Epidermal melanocyte (primary cell): ENCODE data around the gene PGM1.
"Not testable (repeated sequence)": the region's sequence is repeated elsewhere in the genome, so short reads cannot be mapped to it uniquely, and the experiment has no call there.

Source experiments
- DNase-seq: peaks from one replicate; pipeline ENCODE4 v3.0.0; 2011; ENCODE audit warnings: low spot score; ENCODE audit not compliant: insufficient read length

Gene PGM1

DNA sequence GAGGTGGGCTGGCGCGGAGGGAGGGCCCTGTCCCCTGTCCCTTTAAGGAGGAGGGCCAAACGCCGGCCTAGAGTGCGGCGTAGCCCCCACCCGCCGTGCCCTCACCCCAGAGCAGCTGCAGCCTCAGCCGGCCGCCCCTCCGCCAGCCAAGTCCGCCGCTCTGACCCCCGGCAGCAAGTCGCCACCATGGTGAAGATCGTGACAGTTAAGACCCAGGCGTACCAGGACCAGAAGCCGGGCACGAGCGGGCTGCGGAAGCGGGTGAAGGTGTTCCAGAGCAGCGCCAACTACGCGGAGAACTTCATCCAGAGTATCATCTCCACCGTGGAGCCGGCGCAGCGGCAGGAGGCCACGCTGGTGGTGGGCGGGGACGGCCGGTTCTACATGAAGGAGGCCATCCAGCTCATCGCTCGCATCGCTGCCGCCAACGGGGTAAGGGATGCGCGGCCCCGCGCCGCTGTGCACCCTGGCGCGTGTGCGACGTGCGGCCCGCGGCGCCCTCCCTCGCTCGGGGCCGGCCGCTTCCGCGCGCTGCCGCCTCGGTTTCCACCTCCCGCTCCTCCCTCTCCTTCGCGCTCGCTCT is at the start of gene PGM1:
Gene PGM1, plus strand, starts transcription at position 109 of the 583 bp plus-strand sequence. Its CDS starts 78 bp downstream, at position 187.
- peak; percentile 50 for DNase-seq

DNA sequence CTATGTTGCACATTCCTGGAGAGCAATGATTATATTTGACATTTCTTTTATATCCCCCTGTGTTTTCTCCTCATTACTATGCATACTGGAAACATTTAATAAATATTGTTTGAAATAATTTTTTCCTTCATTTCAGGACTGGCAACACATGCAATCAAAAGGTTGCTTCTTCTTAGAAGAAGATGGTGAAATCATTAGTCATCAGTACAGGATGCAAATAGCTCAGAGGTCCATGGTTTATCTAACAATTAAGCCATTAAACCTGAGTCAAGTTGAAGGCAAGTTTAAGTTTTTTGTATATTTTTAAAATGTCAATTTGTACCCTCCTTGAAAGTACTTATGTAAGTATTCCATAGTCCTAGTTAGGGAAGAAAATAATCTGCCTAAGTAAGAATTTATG is 47.4 kb upstream of the PGM1 start:
- no peak for DNase-seq

DNA sequence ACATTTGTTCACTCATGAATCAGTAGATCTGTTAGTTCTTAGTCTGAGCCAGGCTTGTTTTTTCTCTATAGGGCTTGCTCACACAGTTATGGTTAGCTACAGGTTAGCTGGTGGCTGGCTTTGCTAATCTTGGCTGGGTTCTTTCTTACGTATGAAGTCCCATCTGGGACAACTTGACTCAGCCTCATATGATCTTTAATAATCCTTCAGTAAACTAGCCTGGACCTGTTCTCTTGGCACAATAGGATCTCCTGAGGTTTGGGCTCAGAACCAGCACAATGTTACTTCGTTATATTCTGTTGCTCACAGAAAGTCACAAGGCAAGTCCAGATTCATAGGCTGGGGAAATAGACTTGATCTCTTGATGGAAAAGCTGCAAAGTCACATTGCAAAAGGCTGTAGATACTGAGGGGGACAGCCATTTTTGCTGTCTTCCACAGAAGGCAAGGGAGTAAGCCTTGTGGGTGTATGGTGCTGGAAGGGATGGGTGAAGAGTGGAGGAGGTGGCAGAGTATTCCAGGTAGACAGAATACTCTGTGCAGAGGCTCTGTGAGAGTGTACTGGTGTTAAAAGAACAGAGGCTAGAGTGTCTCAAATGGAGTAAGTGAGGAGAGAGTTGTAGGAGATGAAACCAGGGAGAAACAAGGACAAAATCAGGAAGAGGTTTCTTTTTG is 45.5 kb upstream of the PGM1 start:
- DNase-seq: no peak

DNA sequence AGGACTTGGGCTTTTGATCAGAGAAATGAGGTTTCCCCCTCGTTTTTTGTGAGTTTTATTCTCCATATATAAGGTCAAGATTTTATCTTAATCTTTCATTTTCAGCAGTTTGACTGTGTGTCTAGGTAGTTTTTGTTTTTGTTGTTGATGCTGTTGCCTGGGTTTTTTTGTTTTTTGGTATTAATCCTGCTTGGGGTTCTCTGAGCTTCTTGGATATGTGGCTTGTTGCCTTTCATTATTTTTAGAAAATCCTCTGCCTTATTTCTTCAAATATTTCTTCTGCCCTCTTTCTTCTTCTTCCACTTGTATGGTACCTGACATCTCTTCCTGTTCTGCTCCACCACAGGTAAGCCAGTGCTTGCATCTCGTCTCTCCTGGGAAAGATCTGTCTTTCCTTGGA is 44.9 kb upstream of the PGM1 start:
- DNase-seq: no peak

DNA sequence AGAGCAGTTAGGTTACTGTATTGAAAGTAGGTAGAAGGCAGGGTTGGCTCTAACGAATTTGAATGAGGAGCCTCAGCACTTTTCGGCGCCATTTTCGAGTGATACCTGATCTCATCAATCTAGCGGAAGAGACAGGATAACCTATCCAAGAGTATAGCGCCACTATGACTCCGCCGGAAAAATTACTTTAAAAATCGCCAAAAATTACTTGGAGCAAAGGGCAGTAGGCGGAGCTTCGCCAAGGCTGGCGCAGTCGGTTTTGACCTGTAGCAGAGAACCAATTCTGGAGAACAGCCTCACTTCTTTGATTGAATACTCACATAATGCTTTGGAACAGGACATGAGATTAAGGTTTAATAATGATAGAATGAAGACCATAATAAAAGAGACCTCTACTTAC is 44.3 kb upstream of the PGM1 start:
- DNase-seq: no peak

GRCh38 chr1:63555480-63555879 is 37.7 kb upstream of the PGM1 start:
- no peak for DNase-seq

- no peak for DNase-seq
Observed at GRCh38 chr1:63557365-63557987, 35.7 kb upstream of the PGM1 start.

DNA sequence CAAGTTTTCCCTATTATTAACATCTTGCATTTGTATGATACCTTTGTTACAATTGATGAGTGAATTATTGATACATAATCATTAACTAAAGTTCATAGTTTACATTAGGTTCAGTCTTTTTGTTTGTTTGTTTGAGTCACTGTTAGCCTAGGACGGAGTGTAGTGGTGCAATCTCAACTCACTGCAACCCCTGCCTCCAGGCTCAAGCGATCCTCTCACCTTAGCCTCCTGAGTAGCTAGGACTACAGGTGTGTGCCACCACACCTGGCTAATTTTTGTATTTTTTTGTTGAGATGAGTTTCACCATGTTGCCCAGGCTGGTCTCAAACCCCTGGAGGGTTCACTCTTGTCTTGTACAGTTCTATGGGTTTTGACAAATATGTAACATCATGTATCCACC is 33.9 kb upstream of the PGM1 start:
- DNase-seq: no peak

GRCh38 chr1:63563745-63564144 is 29.5 kb upstream of the PGM1 start:
- no peak for DNase-seq

GRCh38 chr1:63569068-63569467 is 24.1 kb upstream of the PGM1 start:
- no peak for DNase-seq

GRCh38 chr1:63569640-63570316 is 23.4 kb upstream of the PGM1 start:
- DNase-seq: no peak

GRCh38 chr1:63572686-63573085 is 20.5 kb upstream of the PGM1 start:
- DNase-seq: not testable (repeated sequence)

- not testable (repeated sequence) for DNase-seq
Observed at GRCh38 chr1:63574203-63574796, 18.9 kb upstream of the PGM1 start.

GRCh38 chr1:63575340-63575826 is 17.8 kb upstream of the PGM1 start:
- no peak for DNase-seq

GRCh38 chr1:63586326-63586725 is 6.9 kb upstream of the PGM1 start:
- DNase-seq: not testable (repeated sequence)

GRCh38 chr1:63590166-63590560 is 3.0 kb upstream of the PGM1 start:
- DNase-seq: no peak

DNA sequence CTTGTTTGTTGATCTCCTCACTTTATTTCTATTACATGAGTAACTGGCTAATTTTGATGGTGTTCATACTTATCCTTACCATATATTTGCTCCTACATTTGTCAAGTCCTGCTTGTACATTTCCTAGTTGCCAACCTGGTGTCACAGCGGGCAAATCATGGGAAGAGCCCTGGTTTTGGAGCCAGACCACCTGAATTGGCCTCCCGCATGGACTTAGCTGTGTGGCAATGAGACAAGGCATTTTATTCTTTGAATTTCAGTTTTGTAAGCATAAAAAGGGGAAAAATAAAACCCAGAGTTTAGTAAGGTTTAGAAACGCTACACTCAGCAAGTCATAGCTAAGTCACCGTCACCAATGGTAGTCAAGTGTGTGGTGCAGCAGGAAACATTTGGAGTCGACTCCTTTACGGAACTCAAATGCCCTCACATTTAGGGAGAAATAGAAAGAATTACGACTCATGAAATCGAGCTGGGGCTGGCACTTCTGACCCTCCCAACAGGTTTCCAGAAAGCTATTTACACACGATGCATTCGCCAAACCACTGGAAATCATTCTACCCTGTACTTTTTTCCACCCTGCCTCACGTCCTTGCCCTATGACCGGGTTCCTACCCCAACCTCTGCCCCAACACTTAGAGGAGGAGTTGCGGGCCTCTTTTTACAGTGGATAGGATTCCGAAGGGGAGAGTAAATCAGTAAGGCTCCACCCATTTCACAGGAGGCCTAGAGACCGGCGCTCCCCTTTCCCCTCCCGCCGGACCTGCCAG is 492 bp upstream of the PGM1 start:
- DNase-seq: no peak

DNA sequence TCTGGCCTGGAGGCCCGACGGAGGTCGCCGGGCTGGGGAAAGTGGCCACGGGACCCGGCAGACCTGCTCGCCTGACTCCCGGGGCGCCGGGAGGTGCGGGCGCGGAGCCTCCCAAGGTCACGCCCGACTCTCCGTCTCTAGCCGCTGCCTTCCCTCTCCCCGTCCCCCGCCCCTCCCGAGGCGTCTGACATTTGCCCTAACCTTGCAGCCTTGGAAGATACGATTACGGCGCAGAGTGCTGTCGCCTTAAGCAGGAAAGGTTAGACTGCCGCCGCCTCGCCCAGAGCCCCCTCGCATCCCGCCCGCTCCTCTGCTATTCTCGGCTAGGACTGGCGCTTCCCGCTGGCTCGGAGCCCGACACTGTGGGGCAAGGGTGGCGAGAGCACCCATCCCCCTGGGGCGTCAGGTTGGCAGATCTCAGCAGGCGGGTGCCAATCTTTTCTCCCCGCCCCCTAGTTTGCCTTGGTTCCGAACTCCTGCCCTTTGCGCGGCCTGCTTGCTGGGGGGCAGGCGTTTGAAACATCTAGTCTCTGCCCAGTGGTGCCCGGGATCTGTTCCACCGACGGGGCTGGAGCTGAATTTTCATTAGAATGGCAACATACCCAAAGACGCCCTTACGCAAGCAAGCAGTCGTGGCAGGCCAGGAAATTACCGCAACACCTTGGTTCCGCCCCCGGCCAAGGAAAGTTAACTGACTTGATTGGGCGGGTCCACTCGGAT is 835 bp downstream of the PGM1 start:
- DNase-seq: no peak

DNA sequence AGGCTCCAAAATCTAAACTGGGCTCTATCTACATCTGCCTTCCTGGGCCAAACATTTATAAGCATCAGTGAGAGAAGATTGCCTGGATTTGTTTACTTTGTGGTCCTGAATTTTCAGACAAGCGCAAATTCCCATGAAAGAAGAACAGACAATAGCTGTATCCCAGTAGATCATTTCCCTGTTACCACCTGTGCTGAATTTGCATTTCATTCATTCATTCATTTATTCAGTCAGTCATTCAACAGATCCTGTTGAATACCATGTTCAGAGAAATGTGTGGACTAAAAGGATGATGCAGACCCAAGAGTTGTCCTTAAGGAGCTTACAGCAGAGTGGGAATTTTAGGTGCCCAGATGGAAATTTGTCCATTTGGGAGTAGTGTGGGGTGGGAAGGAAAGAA is 2.2 kb downstream of the PGM1 start:
- no peak for DNase-seq

DNA sequence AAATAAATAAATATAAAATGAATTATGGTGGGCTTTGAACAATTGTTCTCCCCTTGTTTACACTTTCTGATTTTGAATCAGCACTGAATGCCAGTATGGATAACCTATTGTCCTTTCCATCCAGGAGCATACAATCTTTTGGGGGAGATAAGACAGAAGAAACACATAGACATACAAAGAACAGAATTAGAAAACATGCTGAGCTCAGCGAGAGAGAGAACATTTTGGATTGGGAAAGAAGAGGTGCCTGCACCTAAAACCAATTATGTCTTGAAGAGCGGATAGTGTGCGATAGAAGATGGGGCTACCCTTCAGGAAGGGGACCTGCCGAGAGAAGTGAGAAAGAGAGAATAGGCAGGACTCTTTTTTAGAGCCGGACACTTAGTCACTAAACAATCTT is 6.6 kb downstream of the PGM1 start:
- DNase-seq: no peak
